ENCODE results near the gene PRKACB. TPM values are rescaled to one million over a fixed set of nuclear protein-coding genes. Genes with fewer than 3 reads are reported as not detected.

PRKACB gene
- polyA plus RNA-seq, 1 experiment: 33.4 TPM

DNA sequence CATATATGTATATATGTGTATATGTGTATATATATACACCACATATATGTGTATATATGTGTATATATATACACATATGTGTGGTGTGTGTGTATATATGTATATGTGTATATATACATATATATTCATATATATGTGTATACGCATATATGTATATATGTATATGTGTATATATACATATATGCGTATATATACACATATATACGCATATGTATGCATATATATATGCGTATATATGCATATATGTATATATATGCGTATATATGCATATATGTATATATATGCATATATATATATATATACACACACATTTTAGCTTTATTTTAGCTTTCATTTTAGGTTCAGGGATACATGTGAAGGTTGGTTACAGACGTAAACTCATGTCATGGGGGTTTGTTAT, 54.8 kb downstream of the PRKACB start:
- no peaks in the 10 kb centered on the region for H3K9me3 ChIP-seq (ENCODE audit: control insufficient read depth, insufficient read depth, low read length)
- no peak for DNase-seq (ENCODE audit: low read depth, low spot score)
- POLR2A ChIA-PET: no interaction called here
- no peaks in the 10 kb centered on the region for H3K27me3 ChIP-seq (ENCODE audit: control insufficient read depth, insufficient read depth, low read length)
- H3K4me3 ChIP-seq (ENCODE audit: low read depth, low read length): no peak overlapping the region
- no peak overlapping the region for H3K27ac ChIP-seq (ENCODE audit: low read depth, low read length)
- TF ChIP-seq, protein P1, sequence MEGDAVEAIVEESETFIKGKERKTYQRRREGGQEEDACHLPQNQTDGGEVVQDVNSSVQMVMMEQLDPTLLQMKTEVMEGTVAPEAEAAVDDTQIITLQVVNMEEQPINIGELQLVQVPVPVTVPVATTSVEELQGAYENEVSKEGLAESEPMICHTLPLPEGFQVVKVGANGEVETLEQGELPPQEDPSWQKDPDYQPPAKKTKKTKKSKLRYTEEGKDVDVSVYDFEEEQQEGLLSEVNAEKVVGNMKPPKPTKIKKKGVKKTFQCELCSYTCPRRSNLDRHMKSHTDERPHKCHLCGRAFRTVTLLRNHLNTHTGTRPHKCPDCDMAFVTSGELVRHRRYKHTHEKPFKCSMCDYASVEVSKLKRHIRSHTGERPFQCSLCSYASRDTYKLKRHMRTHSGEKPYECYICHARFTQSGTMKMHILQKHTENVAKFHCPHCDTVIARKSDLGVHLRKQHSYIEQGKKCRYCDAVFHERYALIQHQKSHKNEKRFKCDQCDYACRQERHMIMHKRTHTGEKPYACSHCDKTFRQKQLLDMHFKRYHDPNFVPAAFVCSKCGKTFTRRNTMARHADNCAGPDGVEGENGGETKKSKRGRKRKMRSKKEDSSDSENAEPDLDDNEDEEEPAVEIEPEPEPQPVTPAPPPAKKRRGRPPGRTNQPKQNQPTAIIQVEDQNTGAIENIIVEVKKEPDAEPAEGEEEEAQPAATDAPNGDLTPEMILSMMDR (IDR thresholded peaks at IDR 0.05; ENCODE audit: low read depth, low read length): no peak
- CTCF ChIA-PET: no interaction called here

- Histone ChIP-seq H3K4me3 (ENCODE audit: low read depth, low read length) (no peak overlapping the region), H3K9me3 (ENCODE audit: control insufficient read depth, insufficient read depth, low read length) (no peaks in the 10 kb centered on the region), H3K27ac (ENCODE audit: low read depth, low read length) (no peak overlapping the region), H3K27me3 (ENCODE audit: control insufficient read depth, insufficient read depth, low read length) (no peaks in the 10 kb centered on the region)
- TF ChIP-seq, protein P1 (IDR thresholded peaks at IDR 0.05; ENCODE audit: low read depth, low read length): no peak
- DNase-seq (ENCODE audit: low read depth, low spot score): no peak
- ChIA-PET CTCF (no interaction called here), POLR2A (no interaction called here)
These were observed 55.2 kb downstream of the PRKACB start for GRCh38 chr1:84199257-84199656.

DNA sequence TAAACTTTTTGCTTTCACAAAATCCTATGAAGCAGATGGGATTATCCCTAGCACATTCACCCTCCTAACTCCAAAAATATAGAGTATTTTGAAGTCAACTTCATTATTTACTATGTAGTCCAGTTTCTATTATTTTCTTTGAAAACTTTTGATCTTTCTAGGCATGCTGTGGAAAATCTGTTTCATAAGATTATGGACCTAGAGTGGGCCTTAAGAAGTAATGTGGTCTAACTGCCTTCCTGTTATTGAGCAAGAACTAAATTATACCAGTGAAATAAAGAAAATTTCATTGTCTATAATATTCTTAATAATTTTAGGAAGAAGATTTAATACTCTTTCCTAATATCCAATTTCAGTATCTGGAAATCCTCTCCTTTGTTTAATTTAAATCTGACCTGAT, 58.1 kb downstream of the PRKACB start:
- no peak for DNase-seq (ENCODE audit: low read depth, low spot score)
- Histone ChIP-seq H3K4me3 (ENCODE audit: low read depth, low read length) (no peak overlapping the region), H3K27ac (ENCODE audit: low read depth, low read length) (no peak overlapping the region), H3K9me3 (ENCODE audit: control insufficient read depth, insufficient read depth, low read length) (no peaks in the 10 kb centered on the region), H3K27me3 (ENCODE audit: control insufficient read depth, insufficient read depth, low read length) (no peaks in the 10 kb centered on the region)
- CTCF ChIA-PET: interaction anchor here (1.0 kb wide), 1 partner anchor 10 kb away, joined by 4 read pairs; no protein-coding TSS in a partner anchor
- TF ChIP-seq, protein P1 (IDR thresholded peaks at IDR 0.05; ENCODE audit: low read depth, low read length): no peak
- POLR2A ChIA-PET: no interaction called here

- Histone ChIP-seq H3K9me3 (ENCODE audit: control insufficient read depth, insufficient read depth, low read length) (no peaks in the 10 kb centered on the region), H3K27me3 (ENCODE audit: control insufficient read depth, insufficient read depth, low read length) (no peaks in the 10 kb centered on the region), H3K27ac (ENCODE audit: low read depth, low read length) (no peak overlapping the region), H3K4me3 (ENCODE audit: low read depth, low read length) (no peak overlapping the region)
- no peak for DNase-seq (ENCODE audit: low read depth, low spot score)
- ChIA-PET POLR2A (no interaction called here), CTCF (no interaction called here)
- TF ChIP-seq, protein P1 (IDR thresholded peaks at IDR 0.05; ENCODE audit: low read depth, low read length): no peak
These were observed 62.3 kb downstream of the PRKACB start for GRCh38 chr1:84206375-84206774.

DNA sequence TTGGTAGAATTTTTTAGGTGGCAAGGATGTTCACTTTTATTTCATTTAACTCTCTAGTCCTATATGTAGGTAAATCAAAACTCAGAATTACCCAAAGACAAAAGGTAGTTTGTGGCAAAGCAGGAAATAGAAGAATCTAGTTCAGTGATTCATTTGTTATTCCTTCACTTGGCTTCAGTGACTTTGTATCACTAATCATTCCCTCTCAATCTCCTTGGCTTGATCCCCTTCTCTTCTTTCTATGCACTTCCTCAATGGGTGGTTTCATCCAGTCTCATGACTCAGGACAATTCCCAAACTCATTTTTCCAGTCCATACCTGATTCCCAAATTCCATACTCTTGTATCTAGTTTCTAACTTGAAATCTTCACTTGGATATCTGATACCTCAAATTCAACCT, 64.9 kb downstream of the PRKACB start:
- Histone ChIP-seq H3K27me3 (ENCODE audit: control insufficient read depth, insufficient read depth, low read length) (no peaks in the 10 kb centered on the region), H3K27ac (ENCODE audit: low read depth, low read length) (no peak overlapping the region), H3K4me3 (ENCODE audit: low read depth, low read length) (no peak overlapping the region), H3K9me3 (ENCODE audit: control insufficient read depth, insufficient read depth, low read length) (no peaks in the 10 kb centered on the region)
- DNase-seq (ENCODE audit: low read depth, low spot score): no peak
- CTCF ChIA-PET: no interaction called here
- POLR2A ChIA-PET: no interaction called here
- TF ChIP-seq, protein P1 (IDR thresholded peaks at IDR 0.05; ENCODE audit: low read depth, low read length): no peak

All from AG04450 (cell line).